ENCODE data around the gene TBC1D21.

Gene TBC1D21

GRCh38 chr15:73865379-73865778 lies 8.0 kb upstream of the TBC1D21 start:
- Histone ChIP-seq H3K27me3 (ENCODE audit: low read depth, low read length) (no peaks in the 10 kb centered on the region), H3K4me1 (ENCODE audit: control insufficient read depth in 1 of 2, insufficient read depth in 2 of 2, low read length in 2 of 2) (no peaks in the 10 kb centered on the region), H3K9me3 (ENCODE audit: control insufficient read depth in 1 of 2, low read length in 2 of 2) (no peaks in the 10 kb centered on the region)

GRCh38 chr15:73865904-73866303 lies 7.5 kb upstream of the TBC1D21 start:
- H3K27ac ChIP-seq (ENCODE audit: low read length) = no peak overlapping the region
- no peaks in the 10 kb centered on the region for H3K4me1 ChIP-seq (ENCODE audit: control insufficient read depth in 1 of 2, insufficient read depth in 2 of 2, low read length in 2 of 2)
- no peaks in the 10 kb centered on the region for H3K9me3 ChIP-seq (ENCODE audit: control insufficient read depth in 1 of 2, low read length in 2 of 2)
- no peaks in the 10 kb centered on the region for H3K36me3 ChIP-seq (ENCODE audit: control insufficient read depth in 1 of 2, insufficient read depth in 2 of 2, low read length in 2 of 2)
- no peaks in the 10 kb centered on the region for H3K27me3 ChIP-seq (ENCODE audit: low read depth, low read length)
- no peak overlapping the region for H3K4me3 ChIP-seq (ENCODE audit: low read depth in 1 of 2, low read length in 2 of 2)

More at GRCh38 chr15:73865379-73865778, 8.0 kb upstream of the TBC1D21 start:
- Histone ChIP-seq H3K36me3 (ENCODE audit: control insufficient read depth in 1 of 2, insufficient read depth in 2 of 2, low read length in 2 of 2) (no peaks in the 10 kb centered on the region), H3K27ac (ENCODE audit: low read length) (no peak overlapping the region), H3K4me3 (ENCODE audit: low read depth in 1 of 2, low read length in 2 of 2) (no peak overlapping the region)

- Histone ChIP-seq H3K4me1 (ENCODE audit: control insufficient read depth in 1 of 2, insufficient read depth in 2 of 2, low read length in 2 of 2) (no peaks in the 10 kb centered on the region), H3K27me3 (ENCODE audit: low read depth, low read length) (no peaks in the 10 kb centered on the region), H3K36me3 (ENCODE audit: control insufficient read depth in 1 of 2, insufficient read depth in 2 of 2, low read length in 2 of 2) (no peaks in the 10 kb centered on the region), H3K27ac (ENCODE audit: low read length) (no peak overlapping the region), H3K4me3 (ENCODE audit: low read depth in 1 of 2, low read length in 2 of 2) (no peak overlapping the region), H3K9me3 (ENCODE audit: control insufficient read depth in 1 of 2, low read length in 2 of 2) (no peaks in the 10 kb centered on the region)
Measured at GRCh38 chr15:73866481-73866880, 6.9 kb upstream of the TBC1D21 start.

GRCh38 chr15:73866881-73867410 lies 6.4 kb upstream of the TBC1D21 start:
- no peaks in the 10 kb centered on the region for H3K4me1 ChIP-seq (ENCODE audit: control insufficient read depth in 1 of 2, insufficient read depth in 2 of 2, low read length in 2 of 2)
- no peaks in the 10 kb centered on the region for H3K9me3 ChIP-seq (ENCODE audit: control insufficient read depth in 1 of 2, low read length in 2 of 2)
- no peaks in the 10 kb centered on the region for H3K36me3 ChIP-seq (ENCODE audit: control insufficient read depth in 1 of 2, insufficient read depth in 2 of 2, low read length in 2 of 2)
- no peak overlapping the region for H3K27ac ChIP-seq (ENCODE audit: low read length)
- no peak overlapping the region for H3K4me3 ChIP-seq (ENCODE audit: low read depth in 1 of 2, low read length in 2 of 2)
- H3K27me3 ChIP-seq (ENCODE audit: low read depth, low read length) = no peaks in the 10 kb centered on the region

DNA sequence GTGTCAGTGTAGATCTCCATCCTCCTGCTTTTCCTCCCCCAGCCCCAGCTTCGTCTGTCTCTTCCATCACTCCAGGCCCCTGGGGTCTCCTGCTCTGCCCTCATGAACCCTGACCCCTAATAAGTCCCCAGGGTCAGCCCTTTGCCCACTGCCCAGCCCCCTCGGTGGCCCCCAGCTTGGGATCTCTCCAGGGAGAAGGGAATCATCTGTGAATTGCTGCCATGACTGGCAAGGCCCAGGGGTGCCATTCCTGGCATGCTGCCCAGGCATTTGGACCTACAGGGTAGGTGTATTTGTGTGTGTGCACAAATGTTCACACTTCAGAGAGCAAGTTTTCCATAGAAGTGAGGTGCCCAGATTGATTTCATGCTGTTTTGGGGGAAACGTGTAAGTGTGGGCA lies 5.9 kb upstream of the TBC1D21 start:
- Histone ChIP-seq H3K27me3 (ENCODE audit: low read depth, low read length) (no peaks in the 10 kb centered on the region), H3K27ac (ENCODE audit: low read length) (no peak overlapping the region), H3K9me3 (ENCODE audit: control insufficient read depth in 1 of 2, low read length in 2 of 2) (no peaks in the 10 kb centered on the region), H3K4me1 (ENCODE audit: control insufficient read depth in 1 of 2, insufficient read depth in 2 of 2, low read length in 2 of 2) (no peaks in the 10 kb centered on the region), H3K36me3 (ENCODE audit: control insufficient read depth in 1 of 2, insufficient read depth in 2 of 2, low read length in 2 of 2) (no peaks in the 10 kb centered on the region), H3K4me3 (ENCODE audit: low read depth in 1 of 2, low read length in 2 of 2) (no peak overlapping the region)

DNA sequence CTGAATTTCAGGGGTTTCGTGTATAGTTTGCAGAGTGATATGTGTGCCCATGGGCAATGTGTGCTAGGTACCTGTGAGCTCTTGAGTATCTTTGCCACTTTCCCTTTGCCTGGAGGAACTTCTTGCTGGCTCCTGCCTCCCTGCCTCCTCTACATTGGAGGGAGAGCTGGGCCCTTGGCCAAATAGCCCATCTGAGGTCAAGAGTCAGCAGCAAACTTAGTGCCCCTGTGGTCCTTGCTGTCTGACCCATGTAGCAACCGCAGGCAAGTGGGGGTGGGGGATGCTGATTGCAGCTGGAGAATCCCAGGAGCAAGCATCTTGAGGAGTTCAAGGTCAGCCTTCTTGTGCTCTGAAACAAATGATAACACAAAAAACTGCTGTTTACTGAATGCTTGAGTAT lies 5.4 kb upstream of the TBC1D21 start:
- H3K4me3 ChIP-seq (ENCODE audit: low read depth in 1 of 2, low read length in 2 of 2) = no peak overlapping the region
- H3K36me3 ChIP-seq (ENCODE audit: control insufficient read depth in 1 of 2, insufficient read depth in 2 of 2, low read length in 2 of 2) = no peaks in the 10 kb centered on the region
- no peak overlapping the region for H3K27ac ChIP-seq (ENCODE audit: low read length)
- no peaks in the 10 kb centered on the region for H3K27me3 ChIP-seq (ENCODE audit: low read depth, low read length)
- H3K9me3 ChIP-seq (ENCODE audit: control insufficient read depth in 1 of 2, low read length in 2 of 2) = no peaks in the 10 kb centered on the region
- H3K4me1 ChIP-seq (ENCODE audit: control insufficient read depth in 1 of 2, insufficient read depth in 2 of 2, low read length in 2 of 2) = no peaks in the 10 kb centered on the region

GRCh38 chr15:73869216-73869995 lies 4.0 kb upstream of the TBC1D21 start:
- H3K4me1 ChIP-seq (ENCODE audit: control insufficient read depth in 1 of 2, insufficient read depth in 2 of 2, low read length in 2 of 2) = no peaks in the 10 kb centered on the region
- no peaks in the 10 kb centered on the region for H3K9me3 ChIP-seq (ENCODE audit: control insufficient read depth in 1 of 2, low read length in 2 of 2)
- no peak overlapping the region for H3K4me3 ChIP-seq (ENCODE audit: low read depth in 1 of 2, low read length in 2 of 2)
- H3K27me3 ChIP-seq (ENCODE audit: low read depth, low read length) = no peaks in the 10 kb centered on the region
- H3K27ac ChIP-seq (ENCODE audit: low read length) = no peak overlapping the region
- H3K36me3 ChIP-seq (ENCODE audit: control insufficient read depth in 1 of 2, insufficient read depth in 2 of 2, low read length in 2 of 2) = no peaks in the 10 kb centered on the region

- Histone ChIP-seq H3K4me3 (ENCODE audit: low read depth in 1 of 2, low read length in 2 of 2) (no peak overlapping the region), H3K4me1 (ENCODE audit: control insufficient read depth in 1 of 2, insufficient read depth in 2 of 2, low read length in 2 of 2) (no peaks in the 10 kb centered on the region), H3K27ac (ENCODE audit: low read length) (no peak overlapping the region), H3K36me3 (ENCODE audit: control insufficient read depth in 1 of 2, insufficient read depth in 2 of 2, low read length in 2 of 2) (no peaks in the 10 kb centered on the region), H3K27me3 (ENCODE audit: low read depth, low read length) (no peaks in the 10 kb centered on the region), H3K9me3 (ENCODE audit: control insufficient read depth in 1 of 2, low read length in 2 of 2) (no peaks in the 10 kb centered on the region)
Measured at GRCh38 chr15:73870700-73871408, 2.5 kb upstream of the TBC1D21 start.

GRCh38 chr15:73872346-73872745 lies 1.0 kb upstream of the TBC1D21 start:
- Histone ChIP-seq H3K27me3 (ENCODE audit: low read depth, low read length) (no peaks in the 10 kb centered on the region), H3K9me3 (ENCODE audit: control insufficient read depth in 1 of 2, low read length in 2 of 2) (no peaks in the 10 kb centered on the region), H3K4me3 (ENCODE audit: low read depth in 1 of 2, low read length in 2 of 2) (no peak overlapping the region), H3K4me1 (ENCODE audit: control insufficient read depth in 1 of 2, insufficient read depth in 2 of 2, low read length in 2 of 2) (no peaks in the 10 kb centered on the region), H3K27ac (ENCODE audit: low read length) (no peak overlapping the region), H3K36me3 (ENCODE audit: control insufficient read depth in 1 of 2, insufficient read depth in 2 of 2, low read length in 2 of 2) (no peaks in the 10 kb centered on the region)

GRCh38 chr15:73873889-73874511 lies 636 bp downstream of the TBC1D21 start:
- no peak overlapping the region for H3K4me3 ChIP-seq (ENCODE audit: low read depth in 1 of 2, low read length in 2 of 2)
- H3K9me3 ChIP-seq (ENCODE audit: control insufficient read depth in 1 of 2, low read length in 2 of 2) = no peaks in the 10 kb centered on the region
- H3K4me1 ChIP-seq (ENCODE audit: control insufficient read depth in 1 of 2, insufficient read depth in 2 of 2, low read length in 2 of 2) = no peaks in the 10 kb centered on the region
- no peaks in the 10 kb centered on the region for H3K36me3 ChIP-seq (ENCODE audit: control insufficient read depth in 1 of 2, insufficient read depth in 2 of 2, low read length in 2 of 2)
- no peak overlapping the region for H3K27ac ChIP-seq (ENCODE audit: low read length)
- no peaks in the 10 kb centered on the region for H3K27me3 ChIP-seq (ENCODE audit: low read depth, low read length)

DNA sequence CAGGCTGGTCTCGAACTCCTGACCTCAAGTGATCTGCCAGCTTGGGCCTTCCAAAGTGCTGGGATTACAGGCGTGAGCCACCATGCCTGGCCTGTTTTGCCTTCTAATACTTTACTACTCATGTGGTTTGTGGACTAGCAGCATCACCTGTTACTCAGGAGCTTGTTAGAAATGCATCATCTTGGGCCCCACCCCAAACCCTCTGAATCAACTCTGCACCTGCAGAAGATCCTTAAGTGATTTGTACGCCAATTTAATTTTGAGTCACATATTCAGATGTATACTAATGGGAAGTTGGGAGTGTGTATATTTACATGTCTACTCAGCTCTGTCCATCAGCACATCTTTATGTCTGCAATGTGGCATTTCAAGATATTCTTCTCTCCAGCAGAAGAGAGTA lies 6.1 kb downstream of the TBC1D21 start:
- Histone ChIP-seq H3K4me1 (ENCODE audit: control insufficient read depth in 1 of 2, insufficient read depth in 2 of 2, low read length in 2 of 2) (no peaks in the 10 kb centered on the region), H3K36me3 (ENCODE audit: control insufficient read depth in 1 of 2, insufficient read depth in 2 of 2, low read length in 2 of 2) (no peaks in the 10 kb centered on the region), H3K4me3 (ENCODE audit: low read depth in 1 of 2, low read length in 2 of 2) (no peak overlapping the region), H3K27ac (ENCODE audit: low read length) (no peak overlapping the region), H3K9me3 (ENCODE audit: control insufficient read depth in 1 of 2, low read length in 2 of 2) (no peaks in the 10 kb centered on the region), H3K27me3 (ENCODE audit: low read depth, low read length) (no peaks in the 10 kb centered on the region)

Measured in muscle layer of duodenum (tissue), 2 donors.